ENCODE results near the gene ACTR1B.

- no peak for TF ChIP-seq EZH2 (IDR thresholded peaks at IDR 0.05)
- TF ChIP-seq POLR2AphosphoS5 (IDR thresholded peaks at IDR 0.05; ENCODE audit: borderline replicate concordance, low read depth, low read length), result no peak
- TF ChIP-seq FOXP2 (optimal IDR thresholded peaks at IDR 0.05; ENCODE audit: control extremely low read depth, extremely low read length, insufficient read depth), result no peak
Measured at GRCh38 chr2:97654791-97655190, 9.1 kb downstream of the ACTR1B start.
